ENCODE measurements around the gene IGSF8.

IGSF8 gene

DNA sequence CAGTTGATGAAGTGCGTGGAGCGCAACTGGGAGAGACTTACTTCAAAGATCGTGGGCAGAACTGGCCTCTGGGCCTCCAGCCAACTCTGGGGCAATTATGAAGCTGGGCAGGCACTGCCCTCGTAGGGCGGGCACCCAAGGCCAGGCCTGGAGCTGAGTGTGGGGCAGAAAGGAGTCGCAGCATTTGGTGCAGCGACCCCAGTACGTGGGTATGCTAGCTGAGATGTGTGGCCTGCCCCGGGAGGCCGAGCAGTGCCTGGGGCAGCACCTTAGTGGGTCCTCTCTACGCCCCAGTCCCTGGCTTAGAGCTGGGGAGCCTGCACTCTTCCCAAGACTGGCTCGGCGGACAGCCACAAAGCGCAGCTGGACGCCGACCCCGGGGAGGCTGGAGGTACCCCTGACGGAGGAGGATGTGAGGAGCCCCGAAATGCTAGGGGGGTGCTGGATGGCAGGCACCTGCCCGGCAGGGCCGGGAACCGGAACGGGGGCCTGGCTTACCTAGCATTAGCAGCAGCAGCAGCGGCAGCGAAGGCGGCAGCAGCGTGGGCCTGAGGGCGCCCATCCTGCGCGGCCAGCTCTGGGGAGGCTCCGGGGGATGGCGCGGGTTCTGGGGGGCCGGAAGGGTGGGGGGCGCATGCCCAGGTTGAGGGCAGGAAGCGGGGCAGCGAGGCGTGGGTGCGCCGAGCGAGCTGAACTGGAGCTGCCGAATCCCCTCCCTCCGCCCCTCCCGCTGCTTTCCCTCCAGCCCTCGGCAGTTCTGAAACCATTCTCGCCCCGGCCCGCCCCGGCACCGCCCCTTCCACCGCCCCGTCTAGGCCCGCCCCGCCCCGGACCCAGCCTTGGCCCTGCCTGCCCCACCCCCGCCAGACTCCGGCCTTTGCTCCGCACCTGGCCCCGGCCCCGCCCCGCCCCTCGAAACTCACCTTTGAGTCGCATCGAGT, at the start of gene IGSF8:
TSS of gene IGSF8 (minus strand) at position 709 of the 941 bp plus-strand sequence. CDS start at position 562, 147 bp downstream.
- peak; percentile 94 for DNase-seq (ENCODE audit: low spot score)

- DNase-seq (ENCODE audit: low spot score), result no peak
Observed at GRCh38 chr1:160148121-160148520, 49.7 kb upstream of the IGSF8 start.

GRCh38 chr1:160146107-160146506, 47.7 kb upstream of the IGSF8 start:
- DNase-seq (ENCODE audit: low spot score), result no peak

GRCh38 chr1:160144921-160145320, 46.5 kb upstream of the IGSF8 start:
- DNase-seq (ENCODE audit: low spot score), result no peak

GRCh38 chr1:160143695-160144094, 45.3 kb upstream of the IGSF8 start:
- DNase-seq (ENCODE audit: low spot score), result no peak

GRCh38 chr1:160139840-160140239, 41.4 kb upstream of the IGSF8 start:
- DNase-seq (ENCODE audit: low spot score), result no peak

- no peak for DNase-seq (ENCODE audit: low spot score)
Observed at GRCh38 chr1:160137216-160137862, 38.9 kb upstream of the IGSF8 start.

- no peak for DNase-seq (ENCODE audit: low spot score)
Observed at GRCh38 chr1:160136926-160137200, 38.4 kb upstream of the IGSF8 start.

GRCh38 chr1:160136121-160136925, 37.9 kb upstream of the IGSF8 start:
- no peak for DNase-seq (ENCODE audit: low spot score)

GRCh38 chr1:160134791-160135572, 36.6 kb upstream of the IGSF8 start:
- peak; percentile 57 for DNase-seq (ENCODE audit: low spot score)

- peak; percentile 45 for DNase-seq (ENCODE audit: low spot score)
Observed at GRCh38 chr1:160133990-160134770, 35.8 kb upstream of the IGSF8 start.

DNA sequence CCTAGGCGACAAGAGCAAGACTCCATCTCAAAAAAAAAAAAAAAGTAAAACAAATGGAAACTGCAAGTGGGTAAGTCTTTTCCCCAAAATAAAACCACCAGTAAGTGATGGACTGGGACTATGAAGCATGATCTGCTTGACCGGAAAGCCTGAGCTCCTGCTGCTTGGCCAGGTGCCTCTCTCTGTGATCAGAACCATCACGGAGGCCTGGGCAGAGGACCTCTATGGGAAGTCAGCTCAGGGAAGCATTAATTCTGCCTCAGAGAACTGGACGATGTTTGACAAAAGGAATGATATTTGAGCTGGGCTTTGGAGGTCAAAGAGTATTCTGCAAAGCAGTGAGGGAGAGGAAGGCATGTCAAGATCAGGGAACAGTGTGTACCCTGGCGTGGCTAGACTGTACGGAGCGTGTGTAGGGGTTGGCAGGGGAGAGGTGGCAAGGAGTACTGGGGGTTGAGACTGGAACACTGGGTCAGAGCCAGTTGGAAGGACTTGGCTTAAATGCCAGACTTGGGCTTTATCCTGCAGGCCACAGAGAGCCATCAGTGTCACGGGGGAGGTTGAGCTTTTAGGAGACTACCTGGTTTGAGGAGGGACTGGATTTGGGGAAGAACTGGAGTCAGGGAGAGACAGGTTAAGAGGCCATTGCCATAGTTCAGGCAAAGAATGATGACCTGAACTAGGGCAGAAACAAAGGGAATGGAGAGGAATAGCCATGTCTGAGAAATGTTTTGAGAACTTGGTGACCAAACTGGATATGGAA, 33.6 kb upstream of the IGSF8 start:
- DNase-seq (ENCODE audit: low spot score), result no peak

GRCh38 chr1:160130939-160131338, 32.5 kb upstream of the IGSF8 start:
- DNase-seq (ENCODE audit: low spot score), result no peak

DNA sequence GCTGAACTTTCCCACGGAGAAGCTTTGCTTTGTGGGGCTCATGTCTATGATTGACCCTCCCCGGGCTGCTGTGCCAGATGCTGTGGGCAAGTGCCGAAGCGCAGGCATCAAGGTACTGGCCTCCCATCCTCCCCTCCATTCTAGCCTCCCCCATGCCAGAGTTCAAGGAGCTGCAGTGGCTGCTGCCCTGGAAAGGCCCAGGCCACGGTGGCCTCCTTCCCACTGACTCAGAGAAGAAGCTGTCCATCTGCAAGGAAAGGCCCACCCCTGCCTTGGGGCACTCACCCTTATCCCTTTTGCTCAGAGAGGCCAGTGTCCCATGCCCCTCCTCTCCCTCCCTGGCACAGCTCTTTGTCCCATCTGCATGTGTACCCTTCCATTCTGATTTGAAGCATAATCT, 32.1 kb upstream of the IGSF8 start:
- DNase-seq (ENCODE audit: low spot score), result no peak

- DNase-seq (ENCODE audit: low spot score), result no peak
Observed at GRCh38 chr1:160129966-160130365, 31.5 kb upstream of the IGSF8 start.

DNA sequence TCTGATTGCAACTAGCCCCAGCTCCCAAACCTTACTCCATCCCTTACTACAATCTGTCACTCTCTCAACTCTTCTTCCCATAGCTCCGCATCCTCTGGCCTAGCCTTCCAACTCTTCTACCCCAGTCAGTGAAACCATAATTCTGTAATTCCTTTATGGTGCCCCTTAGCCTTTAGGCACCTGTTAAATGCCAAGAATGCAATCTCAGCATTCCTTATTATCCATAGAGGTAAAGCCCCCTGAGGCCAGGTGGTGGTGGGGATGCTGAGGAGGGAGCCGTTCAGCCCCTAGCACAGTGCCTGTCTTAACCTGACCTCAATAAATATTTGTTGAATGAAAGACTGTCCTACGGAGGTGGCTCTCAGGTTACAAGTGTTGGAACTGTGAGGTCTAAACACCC, 31.1 kb upstream of the IGSF8 start:
- DNase-seq (ENCODE audit: low spot score), result no peak

DNA sequence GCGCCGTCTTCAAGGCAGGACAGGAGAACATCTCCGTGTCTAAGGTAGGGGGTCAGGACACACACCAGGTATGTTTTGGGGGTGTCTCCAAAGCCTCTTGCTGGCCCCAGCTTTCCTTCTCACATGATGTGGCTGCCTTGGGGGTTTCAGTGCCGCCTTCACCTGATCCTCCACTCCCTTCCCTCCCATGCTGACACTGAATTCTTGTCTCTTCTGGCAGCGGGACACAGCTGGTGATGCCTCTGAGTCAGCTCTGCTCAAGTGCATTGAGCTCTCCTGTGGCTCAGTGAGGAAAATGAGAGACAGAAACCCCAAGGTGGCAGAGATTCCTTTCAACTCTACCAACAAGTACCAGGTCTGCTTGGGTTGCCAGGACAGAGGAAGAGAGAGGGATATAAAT, 30.6 kb upstream of the IGSF8 start:
- DNase-seq (ENCODE audit: low spot score), result no peak

GRCh38 chr1:160128636-160129035, 30.2 kb upstream of the IGSF8 start:
- DNase-seq (ENCODE audit: low spot score), result no peak

DNA sequence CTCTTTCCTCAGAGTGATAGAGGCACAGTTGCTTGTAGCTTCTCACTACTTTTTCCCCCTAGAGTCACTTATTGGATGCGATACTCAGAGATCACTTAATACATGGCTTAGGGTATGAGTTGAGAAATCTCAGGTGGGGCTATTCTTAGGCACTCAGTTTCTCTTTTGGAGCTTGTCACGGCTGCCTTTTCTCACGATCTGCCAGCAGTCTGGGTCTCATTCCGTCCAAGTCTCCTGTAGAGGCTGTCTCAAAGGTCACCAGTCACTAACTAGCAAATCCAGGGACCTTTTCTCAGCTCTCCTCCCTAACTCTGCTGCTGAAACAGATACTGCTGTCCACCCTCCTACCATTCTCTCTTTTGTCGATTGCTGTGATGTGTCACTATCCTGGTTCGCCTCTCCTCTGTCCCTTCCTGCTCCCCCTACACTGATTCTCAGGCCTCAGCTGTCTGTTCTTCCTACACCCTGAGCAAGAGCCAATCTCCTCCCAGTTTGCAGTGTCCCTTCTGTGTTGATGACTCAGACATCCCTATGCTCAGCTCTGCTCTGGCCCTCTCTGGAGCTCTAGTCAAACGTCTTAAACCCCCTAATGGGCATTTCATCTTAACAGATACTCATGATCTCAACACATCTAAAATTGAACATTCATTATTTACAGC, 29.6 kb upstream of the IGSF8 start:
- no peak for DNase-seq (ENCODE audit: low spot score)

- no peak for DNase-seq (ENCODE audit: low spot score)
Observed at GRCh38 chr1:160127381-160127780, 29.0 kb upstream of the IGSF8 start.
